Caco-2 (cell line): Measurements from ENCODE around the gene TGFA. TPM values are rescaled to one million over a fixed set of nuclear protein-coding genes. Genes with fewer than 3 reads are reported as not detected.

ENCODE experiments used
- BruUV-seq: library from RNA; stranded (reverse); fragments of 400-500 nt; replicated peaks from 2 replicates; lab custom pipeline; 2021; lab: Mats Ljungman, UMichigan
- CTCF ChIA-PET: fragments of 300-600 bp; sonication (Branson Sonifier 250); formaldehyde crosslinking; loops from one replicate; lab custom pipeline; 2022; ENCODE audit warnings: antibody characterized with exemption; lab: Charles Lee
- POLR2A ChIA-PET: fragments of 300-600 bp; sonication (Branson Sonifier 250); formaldehyde crosslinking; loops from one replicate; lab custom pipeline; 2022; ENCODE audit warnings: antibody characterized with exemption; lab: Charles Lee
- DNase-seq, 2 experiments: peaks; one replicate each; pipeline versions ENCODE4 v3.0.0 to v3.0.0-alpha.2; 2020 to 2022
- H3K27me3 ChIP-seq: replicated peaks from 2 replicates; pipeline ENCODE4 v1.6.0; 2011; ENCODE audit warnings: low read length; ENCODE audit not compliant: control insufficient read depth, insufficient read depth
- H3K36me3 ChIP-seq: 2 replicates; pipeline ENCODE4 v1.5.1; 2011; ENCODE audit warnings: low read length; ENCODE audit not compliant: control insufficient read depth, insufficient read depth
- H3K4me1 ChIP-seq: fragments of 250-450 bp; sonication (Bioruptor Pico); 2 replicates; pipeline ENCODE4 v1.5.1; 2020; ENCODE audit warnings: mild to moderate bottlenecking
- H3K4me3 ChIP-seq: 2 replicates; pipeline ENCODE4 v1.5.1; 2011; ENCODE audit warnings: low read depth, mild to moderate bottlenecking, control low read depth, low read length
- H3K9me3 ChIP-seq: fragments of 250-450 bp; sonication (Bioruptor Pico); 2 replicates; pipeline ENCODE4 v1.5.1; 2020; ENCODE audit warnings: mild to moderate bottlenecking, moderate library complexity
- H3K27ac Mint-ChIP-seq: one replicate; pipeline ENCODE4 v1.8.0; 2022; ENCODE audit warnings: mixed read lengths; ENCODE audit not compliant: unreplicated experiment
- H3K27me3 Mint-ChIP-seq: one replicate; pipeline ENCODE4 v1.8.0; 2022; ENCODE audit warnings: mixed read lengths; ENCODE audit not compliant: insufficient read depth, unreplicated experiment
- H3K36me3 Mint-ChIP-seq: one replicate; pipeline ENCODE4 v1.8.0; 2022; ENCODE audit warnings: mild to moderate bottlenecking, mixed read lengths; ENCODE audit not compliant: insufficient read depth, unreplicated experiment
- H3K4me1 Mint-ChIP-seq: one replicate; pipeline ENCODE4 v1.8.0; 2022; ENCODE audit warnings: low read depth, mixed read lengths; ENCODE audit not compliant: unreplicated experiment
- H3K4me3 Mint-ChIP-seq: one replicate; pipeline ENCODE4 v1.8.0; 2022; ENCODE audit warnings: mild to moderate bottlenecking, moderate library complexity, mixed read lengths; ENCODE audit not compliant: unreplicated experiment
- H3K9me3 Mint-ChIP-seq: one replicate; pipeline ENCODE4 v1.8.0; 2022; ENCODE audit warnings: mixed read lengths; ENCODE audit not compliant: unreplicated experiment
- intact Hi-C: fragments of 100-400 bp; cut with micrococcal nuclease; formaldehyde crosslinking; loops from one replicate; pipeline ENCODE4 v1.10.0; 2022; ENCODE audit not compliant: unreplicated experiment
- total RNA-seq: library from RNA; stranded (reverse); gene quantifications from 2 replicates; pipeline ENCODE4 v1.2.3, GENCODE V29; 2022
- TF ChIP-seq, protein P1 (sequence below), 2 experiments: fragments of 200-600 bp in 1 of 2; IDR thresholded peaks; 1 replicate in 1 of 2; 2 replicates in 1 of 2; pipeline versions ENCODE4 v1.5.1 to v1.8.0; 2011 to 2022; ENCODE audit warnings: antibody characterized with exemption in 1 of 2, control low read depth in 1 of 2, inconsistent platforms in 1 of 2, low read depth in 1 of 2, low read length in 1 of 2, mild to moderate bottlenecking in 1 of 2, moderate library complexity in 1 of 2; ENCODE audit not compliant: insufficient read depth in 1 of 2, severe bottlenecking in 1 of 2, unreplicated experiment in 1 of 2

Gene TGFA
- total RNA-seq, 1 experiment from 2014 or later, result 0.70 TPM

DNA sequence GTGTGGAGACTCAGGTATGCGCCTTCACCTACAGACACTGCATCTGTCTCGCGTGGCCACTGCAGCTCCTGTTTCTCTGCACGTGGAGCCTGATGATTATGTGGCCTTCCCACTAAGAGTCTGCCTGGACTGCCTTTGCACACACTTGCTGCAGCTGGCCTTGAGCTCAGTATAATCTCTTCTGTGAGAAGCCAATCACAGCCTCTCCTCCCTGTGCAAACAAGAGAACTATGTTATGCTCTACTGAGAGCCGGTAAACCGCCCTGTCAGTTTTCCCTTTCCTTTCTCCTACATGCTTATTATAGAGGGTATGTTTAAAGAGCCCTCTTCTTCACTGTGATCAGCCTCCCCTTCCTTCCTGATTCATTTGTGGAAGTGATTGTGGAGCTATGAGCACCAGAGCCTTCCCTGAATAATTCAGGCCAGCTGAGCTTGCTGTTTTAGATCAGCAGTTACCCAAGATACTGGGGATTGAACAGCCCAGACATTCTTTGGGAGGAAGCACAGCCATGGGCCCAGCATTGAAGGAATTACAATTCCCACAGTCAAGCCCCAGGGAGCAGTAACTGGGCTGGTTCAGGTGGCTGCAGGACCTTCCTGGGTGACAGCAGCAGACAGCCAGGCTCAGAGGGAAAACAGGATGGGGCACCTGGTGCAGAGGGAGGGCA lies 3.7 kb upstream of the TGFA start:
- peaks cover 4% of the 10 kb centered on the region for H3K27me3 ChIP-seq
- Mint-ChIP-seq H3K36me3 (peaks cover 6% of the 10 kb centered on the region), H3K4me3 (no peak overlapping the region), H3K9me3 (no peaks in the 10 kb centered on the region), H3K4me1 (peaks cover 11% of the 10 kb centered on the region), H3K27ac (no peak overlapping the region), H3K27me3 (peaks cover 12% of the 10 kb centered on the region)
- CTCF ChIA-PET, result interaction anchor here (0.6 to 1.1 kb wide), 5 partner anchors 9 to 256 kb away, joined by 3 to 12 read pairs (median 4); partner anchors contain the start of gene FAM136A
- DNase-seq, result peak; percentile 43 to 51
- H3K9me3 ChIP-seq, result no peaks in the 10 kb centered on the region
- no peak overlapping the region for H3K4me3 ChIP-seq
- POLR2A ChIA-PET, result interaction anchor here (1.1 kb wide), 1 partner anchor 13 kb away, joined by 3 read pairs; no protein-coding TSS in a partner anchor
- intact Hi-C loops, result loop anchor here (10.0 kb wide), 2 partner anchors 87 to 213 kb away; no protein-coding TSS in a partner anchor
- BruUV-seq, result no TSS peak
- TF ChIP-seq, protein P1, sequence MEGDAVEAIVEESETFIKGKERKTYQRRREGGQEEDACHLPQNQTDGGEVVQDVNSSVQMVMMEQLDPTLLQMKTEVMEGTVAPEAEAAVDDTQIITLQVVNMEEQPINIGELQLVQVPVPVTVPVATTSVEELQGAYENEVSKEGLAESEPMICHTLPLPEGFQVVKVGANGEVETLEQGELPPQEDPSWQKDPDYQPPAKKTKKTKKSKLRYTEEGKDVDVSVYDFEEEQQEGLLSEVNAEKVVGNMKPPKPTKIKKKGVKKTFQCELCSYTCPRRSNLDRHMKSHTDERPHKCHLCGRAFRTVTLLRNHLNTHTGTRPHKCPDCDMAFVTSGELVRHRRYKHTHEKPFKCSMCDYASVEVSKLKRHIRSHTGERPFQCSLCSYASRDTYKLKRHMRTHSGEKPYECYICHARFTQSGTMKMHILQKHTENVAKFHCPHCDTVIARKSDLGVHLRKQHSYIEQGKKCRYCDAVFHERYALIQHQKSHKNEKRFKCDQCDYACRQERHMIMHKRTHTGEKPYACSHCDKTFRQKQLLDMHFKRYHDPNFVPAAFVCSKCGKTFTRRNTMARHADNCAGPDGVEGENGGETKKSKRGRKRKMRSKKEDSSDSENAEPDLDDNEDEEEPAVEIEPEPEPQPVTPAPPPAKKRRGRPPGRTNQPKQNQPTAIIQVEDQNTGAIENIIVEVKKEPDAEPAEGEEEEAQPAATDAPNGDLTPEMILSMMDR (IDR thresholded peaks at IDR 0.05; ENCODE audit: insufficient read depth in 1 of 2, low read depth in 1 of 2, low read length in 1 of 2, severe bottlenecking in 1 of 2, unreplicated experiment in 1 of 2), result no peak
- H3K36me3 ChIP-seq, result no peaks in the 10 kb centered on the region
- H3K4me1 ChIP-seq, result peaks cover 16% of the 10 kb centered on the region

DNA sequence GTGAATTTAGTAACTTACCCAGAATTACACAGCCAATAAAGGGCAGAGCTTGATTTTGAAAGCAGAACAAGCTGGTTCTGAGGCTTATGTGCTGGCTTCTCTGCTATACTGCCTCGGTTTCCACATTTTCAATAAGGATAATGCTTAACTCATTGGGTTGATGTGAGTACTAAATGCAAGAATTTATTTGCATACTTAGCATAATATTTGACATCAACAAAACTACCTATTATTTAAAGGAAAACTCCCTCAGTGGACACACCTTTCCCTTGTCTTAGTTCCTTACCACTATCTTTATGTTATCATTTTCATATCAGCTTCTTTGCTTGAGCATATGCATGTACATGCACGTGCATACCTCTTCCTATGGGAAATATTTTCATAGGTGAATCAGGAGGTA lies 3.0 kb upstream of the TGFA start:
- Histone ChIP-seq H3K36me3 (no peaks in the 10 kb centered on the region), H3K4me3 (no peak overlapping the region), H3K4me1 (peaks cover 19% of the 10 kb centered on the region), H3K9me3 (no peaks in the 10 kb centered on the region), H3K27me3 (peaks cover 4% of the 10 kb centered on the region)
- BruUV-seq, result no TSS peak
- peaks cover 11% of the 10 kb centered on the region for H3K4me1 Mint-ChIP-seq
- intact Hi-C loops, result loop anchor here (10.0 kb wide), 2 partner anchors 88 to 212 kb away; no protein-coding TSS in a partner anchor
- TF ChIP-seq, protein P1 (IDR thresholded peaks at IDR 0.05; ENCODE audit: insufficient read depth in 1 of 2, low read depth in 1 of 2, low read length in 1 of 2, severe bottlenecking in 1 of 2, unreplicated experiment in 1 of 2), result no peak
- no peaks in the 10 kb centered on the region for H3K9me3 Mint-ChIP-seq
- no peak overlapping the region for H3K4me3 Mint-ChIP-seq
- CTCF ChIA-PET, result interaction anchor here (0.6 to 1.0 kb wide), 4 partner anchors 8 to 253 kb away, joined by 4 to 12 read pairs (median 4); no protein-coding TSS in a partner anchor
- POLR2A ChIA-PET, result no interaction called here
- DNase-seq, result no peak
- peaks cover 15% of the 10 kb centered on the region for H3K27me3 Mint-ChIP-seq
- H3K36me3 Mint-ChIP-seq, result peaks cover 6% of the 10 kb centered on the region
- H3K27ac Mint-ChIP-seq, result no peak overlapping the region

GRCh38 chr2:70554338-70554892 lies 789 bp upstream of the TGFA start:
- no peak overlapping the region for H3K27ac Mint-ChIP-seq
- BruUV-seq, result no TSS peak
- Histone ChIP-seq H3K9me3 (no peaks in the 10 kb centered on the region), H3K4me3 (peak overlapping the region; percentile 44), H3K27me3 (peaks cover 6% of the 10 kb centered on the region), H3K36me3 (no peaks in the 10 kb centered on the region), H3K4me1 (peaks cover 19% of the 10 kb centered on the region)
- H3K27me3 Mint-ChIP-seq, result peaks cover 27% of the 10 kb centered on the region
- H3K9me3 Mint-ChIP-seq, result no peaks in the 10 kb centered on the region
- no peak for DNase-seq
- peaks cover 11% of the 10 kb centered on the region for H3K4me1 Mint-ChIP-seq
- TF ChIP-seq, protein P1 (IDR thresholded peaks at IDR 0.05; ENCODE audit: insufficient read depth in 1 of 2, low read depth in 1 of 2, low read length in 1 of 2, severe bottlenecking in 1 of 2, unreplicated experiment in 1 of 2), result peak in 1 of 2 experiments; percentile 83
- ChIA-PET CTCF (no interaction called here), POLR2A (no interaction called here)
- peak overlapping the region; percentile 87 for H3K4me3 Mint-ChIP-seq
- peaks cover 6% of the 10 kb centered on the region for H3K36me3 Mint-ChIP-seq
- intact Hi-C loops, result loop anchor here (5.0 to 10.0 kb wide), 3 partner anchors 90 to 252 kb away; partner anchors contain the start of gene FAM136A
